K562 (cell line): Measurements from ENCODE around the gene SEPTIN6. TPM values are rescaled to one million over a fixed set of nuclear protein-coding genes. Genes with fewer than 3 reads are reported as not detected.

Experiments
- BRD4 ChIP-seq: fragments of 200-600 bp; sonication (generic); IDR thresholded peaks from 2 replicates; pipeline ENCODE4 v1.6.1; 2017; ENCODE audit warnings: inconsistent platforms
- CREB1 ChIP-seq, 2 experiments: sonication (generic) in 1 of 2; formaldehyde crosslinking in 1 of 2; IDR thresholded peaks; 2 replicates each; pipeline versions ENCODE4 v1.6.1 to v1.8.0; 2012 to 2022; ENCODE audit warnings: inconsistent platforms in 1 of 2, mild to moderate bottlenecking in 1 of 2, missing genetic modification reagents in 1 of 2, moderate library complexity in 1 of 2
- CSDE1 ChIP-seq, 2 experiments: fragments of 450-650 bp; IDR thresholded peaks; 2 replicates each; pipeline ENCODE4 v1.6.1; 2016; ENCODE audit warnings: mild to moderate bottlenecking in 1 of 2
- HINFP ChIP-seq: fragments of 450-650 bp; conservative IDR thresholded peaks from 2 replicates; pipeline ENCODE4 v1.6.1; 2016; ENCODE audit warnings: missing genetic modification characterization, low read depth, mild to moderate bottlenecking, control low read depth, missing compliant biosample characterization
- HMGXB4 ChIP-seq: sonication (generic); formaldehyde crosslinking; IDR thresholded peaks from 2 replicates; pipeline ENCODE4 v1.8.1; 2023; ENCODE audit warnings: mild to moderate bottlenecking, missing genetic modification reagents
- MBD1 ChIP-seq: fragments of 250-450 bp; sonication (Bioruptor Pico); IDR thresholded peaks from 2 replicates; pipeline ENCODE4 v1.8.0; 2022; ENCODE audit warnings: inconsistent platforms
- MED1 ChIP-seq: sonication (generic); formaldehyde crosslinking; IDR thresholded peaks from 2 replicates; pipeline ENCODE4 v1.8.1; 2023; ENCODE audit warnings: missing genetic modification reagents, borderline replicate concordance
- PRDM10 ChIP-seq: fragments of 450-650 bp; IDR thresholded peaks from 2 replicates; pipeline ENCODE4 v1.6.1; 2018; ENCODE audit not compliant: partially characterized antibody
- RHOXF2B ChIP-seq: fragments of 250-450 bp; sonication (Bioruptor Pico); conservative IDR thresholded peaks from 2 replicates; pipeline ENCODE4 v1.5.1; 2021
- SAP30 ChIP-seq: fragments of 200-600 bp; sonication (generic); IDR thresholded peaks from 2 replicates; pipeline ENCODE4 v1.6.1; 2012; ENCODE audit warnings: borderline replicate concordance, low read depth, mild to moderate bottlenecking, moderate library complexity, low read length, control low read depth, inconsistent platforms; ENCODE audit not compliant: insufficient read depth, poor library complexity, severe bottlenecking
- STAT6 ChIP-seq: sonication (generic); formaldehyde crosslinking; IDR thresholded peaks from 2 replicates; pipeline ENCODE4 v1.8.1; 2023; ENCODE audit warnings: mild to moderate bottlenecking, missing genetic modification reagents
- polyA plus RNA-seq, 8 experiments: library from polyadenylated mRNA; depleted of rRNA in 4 of 8; stranded (reverse) in 5 of 8; unstranded in 3 of 8; fragments of >200 nt; fragmentation: Nextera tagmentation in 2 of 8; fragmentation: Illumina TruSeq in 1 of 8; extraction: Ambion mirVana in 2 of 8; extraction: Trizol in 1 of 8; gene quantifications; 2 replicates each; pipeline versions ENCODE4 v1.2.1 to v1.2.3, GENCODE V29; 2011 to 2014; ENCODE audit warnings: inconsistent platforms in 1 of 8, missing spikeins in 1 of 8
- total RNA-seq, 7 experiments: library from RNA; depleted of rRNA in 6 of 7; stranded (reverse); fragments of >200 nt in 6 of 7; fragmentation: Illumina TruSeq in 2 of 7; extraction: Trizol in 2 of 7; gene quantifications; 2 replicates each; pipeline versions ENCODE4 v1.2.1 to v1.2.3, GENCODE V29; 2011 to 2021; ENCODE audit warnings: low replicate concordance in 1 of 7

SEPTIN6 gene
- total and polyA plus RNA-seq, 9 of the 15 experiments (the other 6 are each of a cell fraction or from before 2014, with no cell fraction given) = 8.4 to 67.0 (median 37.8) TPM

- no peak for TF ChIP-seq STAT6 (CRISPR knock-in tag)
- no peak for TF ChIP-seq BRD4
- peak; percentile 12 for TF ChIP-seq PRDM10
- no peak for TF ChIP-seq CSDE1 (IDR thresholded peaks at IDR 0.05)
- no peak for TF ChIP-seq SAP30
- no peak for TF ChIP-seq RHOXF2B
- TF ChIP-seq HMGXB4 (CRISPR knock-in tag) = no peak
- no peak for TF ChIP-seq HINFP (tag)
- peak; percentile 79 for TF ChIP-seq CREB1 (IDR thresholded peaks at IDR 0.05)
- TF ChIP-seq CREB1 (CRISPR knock-in tag; IDR thresholded peaks at IDR 0.05) = peak; percentile 73
- no peak for TF ChIP-seq MBD1 (CRISPR knock-in tag)
- TF ChIP-seq MED1 (CRISPR knock-in tag) = no peak
Observed at GRCh38 chrX:119690921-119691716, 1.8 kb downstream of the SEPTIN6 start (continued).
